Adipocyte (in vitro differentiated cells): ENCODE results near the gene CDC37.
A peak's percentile ranks its signal among the peaks of the same experiment; 100 is the strongest.
"Not testable (repeated sequence)": the region's sequence is repeated elsewhere in the genome, so short reads cannot be mapped to it uniquely, and the experiment has no call there.

ENCODE experiments used
- DNase-seq: peaks from one replicate; pipeline ENCODE4 v3.0.0-alpha.2; 2015; ENCODE audit warnings: low read depth
- H3K27me3 ChIP-seq: replicated peaks from 2 replicates; pipeline ENCODE4 v1.7.0; 2013; ENCODE audit warnings: mild to moderate bottlenecking, low read length, moderate library complexity; ENCODE audit not compliant: control insufficient read depth, insufficient read depth
- H3K36me3 ChIP-seq: 2 replicates; pipeline ENCODE4 v1.7.0; 2013; ENCODE audit warnings: low read length, mild to moderate bottlenecking, moderate library complexity; ENCODE audit not compliant: control insufficient read depth, insufficient read depth, severe bottlenecking
- H3K4me1 ChIP-seq: 2 replicates; pipeline ENCODE4 v1.7.0; 2013; ENCODE audit warnings: mild to moderate bottlenecking, low read length, moderate library complexity; ENCODE audit not compliant: control insufficient read depth, insufficient read depth
- H3K4me3 ChIP-seq: 2 replicates; pipeline ENCODE4 v1.7.0; 2013; ENCODE audit warnings: mild to moderate bottlenecking, low read length, moderate library complexity
- H3K9ac ChIP-seq: 2 replicates; pipeline ENCODE4 v1.7.0; 2013; ENCODE audit warnings: mild to moderate bottlenecking, low read length, moderate library complexity
- H3K9me3 ChIP-seq: 2 replicates; pipeline ENCODE4 v1.7.0; 2013; ENCODE audit warnings: mild to moderate bottlenecking, low read length, moderate library complexity; ENCODE audit not compliant: control insufficient read depth

The CDC37 gene

GRCh38 chr19:10404888-10405820 is 1.8 kb upstream of the CDC37 start:
- peak overlapping the region; percentile 95 for H3K4me3 ChIP-seq
- H3K27me3 ChIP-seq, result peaks cover 3% of the 10 kb centered on the region
- peaks cover 32% of the 10 kb centered on the region for H3K4me1 ChIP-seq
- H3K9me3 ChIP-seq, result no peaks in the 10 kb centered on the region
- peaks cover 5% of the 10 kb centered on the region for H3K36me3 ChIP-seq
- peak overlapping the region; percentile 20 for H3K9ac ChIP-seq
- peak; percentile 25 for DNase-seq

DNA sequence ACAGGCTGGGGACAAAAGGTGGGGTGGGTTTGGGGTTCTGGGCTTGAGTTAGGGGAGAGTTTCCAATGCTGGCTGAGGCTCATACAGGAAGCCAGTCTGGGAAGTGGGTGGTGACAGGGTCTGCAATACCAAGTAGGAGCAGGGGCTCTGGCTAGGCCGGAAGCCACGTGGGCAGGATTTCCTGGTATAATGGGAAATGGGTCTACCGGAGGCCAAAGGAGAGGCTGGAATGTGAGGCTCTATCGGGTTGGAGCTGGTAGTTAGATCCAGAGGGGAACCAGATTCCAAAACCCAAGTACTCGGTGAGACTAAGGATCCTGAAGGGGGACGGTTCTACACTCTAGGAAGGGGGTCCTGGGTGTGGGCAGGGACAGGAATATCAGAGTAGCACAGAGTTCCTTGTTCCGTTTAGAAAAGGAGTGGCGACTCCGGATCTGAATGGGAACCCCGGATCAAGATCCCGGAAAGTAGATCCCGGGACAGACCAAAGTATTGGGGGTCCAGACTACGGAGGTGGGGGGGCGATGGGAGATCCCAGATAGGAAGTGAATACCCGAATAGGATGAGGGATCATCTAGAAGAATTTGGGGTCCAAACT is 802 bp downstream of the CDC37 start:
- Histone ChIP-seq H3K36me3 (peaks cover 11% of the 10 kb centered on the region), H3K9ac (peak overlapping the region; percentile 93), H3K27me3 (peaks cover 3% of the 10 kb centered on the region), H3K9me3 (no peaks in the 10 kb centered on the region), H3K4me1 (peaks cover 35% of the 10 kb centered on the region), H3K4me3 (peak overlapping the region; percentile 95)
- DNase-seq, result peak; percentile 70

- no peak for DNase-seq
- Histone ChIP-seq H3K9ac (no peak overlapping the region), H3K36me3 (peaks cover 23% of the 10 kb centered on the region), H3K4me1 (peaks cover 26% of the 10 kb centered on the region), H3K9me3 (no peaks in the 10 kb centered on the region), H3K4me3 (no peak overlapping the region), H3K27me3 (no peaks in the 10 kb centered on the region)
Measured at GRCh38 chr19:10399878-10400277, 3.5 kb downstream of the CDC37 start.

DNA sequence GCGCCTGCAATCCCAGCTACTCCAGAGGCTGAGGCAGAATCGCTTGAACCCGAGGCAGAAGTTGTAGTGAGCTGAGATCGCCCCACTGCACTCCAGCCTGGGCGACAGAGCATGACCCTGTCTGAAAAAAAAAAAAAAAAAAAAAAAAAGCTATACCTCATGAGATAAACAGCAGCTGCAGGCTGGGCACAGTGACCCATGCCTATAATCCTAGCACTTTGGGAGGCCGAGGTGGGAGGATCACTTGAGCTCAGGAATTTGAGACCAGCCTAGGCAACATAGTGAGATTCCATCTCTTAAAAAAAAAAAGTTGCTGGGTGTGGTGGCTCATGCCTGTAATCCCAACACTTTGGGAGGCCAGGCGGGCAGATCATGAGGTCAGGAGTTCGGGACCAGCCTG is 4.0 kb downstream of the CDC37 start:
- H3K36me3 ChIP-seq, result peaks cover 27% of the 10 kb centered on the region
- not testable (repeated sequence) for H3K9ac ChIP-seq, DNase-seq

GRCh38 chr19:10398819-10399218 is 4.5 kb downstream of the CDC37 start:
- Histone ChIP-seq H3K9ac (no peak overlapping the region), H3K4me1 (peaks cover 22% of the 10 kb centered on the region), H3K36me3 (peaks cover 31% of the 10 kb centered on the region), H3K27me3 (no peaks in the 10 kb centered on the region), H3K9me3 (no peaks in the 10 kb centered on the region), H3K4me3 (no peak overlapping the region)
- no peak for DNase-seq

More for the DNA sequence above, 4.0 kb downstream of the CDC37 start:
- peaks cover 25% of the 10 kb centered on the region for H3K4me1 ChIP-seq
- not testable (repeated sequence) for H3K27me3 ChIP-seq, H3K4me3 ChIP-seq, H3K9me3 ChIP-seq

DNA sequence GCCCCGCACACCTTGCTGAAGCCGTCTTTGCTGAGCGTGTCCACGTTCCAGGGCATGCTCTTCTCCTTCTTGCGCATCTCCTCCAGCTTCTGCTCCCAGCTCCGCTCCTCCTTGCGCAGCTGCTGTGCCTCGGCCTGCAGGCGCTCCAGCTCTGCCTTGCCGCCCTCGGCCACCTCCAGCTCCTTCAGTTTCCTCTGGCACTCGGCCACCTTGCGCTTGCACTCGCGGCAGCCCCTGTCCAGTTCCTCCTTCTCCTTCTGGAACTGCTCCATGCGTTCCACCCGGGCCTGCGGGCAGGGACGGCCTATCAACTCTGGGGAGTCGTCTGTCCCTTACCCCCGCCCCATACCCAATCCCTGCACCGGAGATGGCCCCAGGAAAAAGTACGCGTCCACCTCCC is 7.4 kb downstream of the CDC37 start:
- Histone ChIP-seq H3K36me3 (peaks cover 57% of the 10 kb centered on the region), H3K27me3 (no peaks in the 10 kb centered on the region)

DNA sequence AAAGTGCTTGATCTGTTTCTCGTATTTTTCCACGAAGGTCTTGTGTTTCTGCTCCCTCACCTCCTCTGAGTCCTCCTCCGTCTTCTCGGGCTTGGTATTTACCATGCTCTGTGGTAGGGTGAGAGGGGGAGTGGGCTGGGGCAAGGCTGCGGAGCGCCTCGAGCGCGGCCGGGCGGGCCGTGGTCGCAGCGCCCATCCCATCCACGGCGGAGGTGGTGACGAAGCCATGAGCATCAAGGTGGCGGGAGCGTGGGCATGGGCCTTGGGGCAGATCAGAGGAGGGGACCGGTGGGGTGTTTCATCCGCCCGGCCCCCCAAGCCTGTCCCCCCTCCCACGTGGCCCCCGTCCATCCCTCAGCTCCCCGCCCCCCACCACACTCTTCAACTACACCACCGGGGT is 7.9 kb downstream of the CDC37 start:
- H3K9me3 ChIP-seq, result no peaks in the 10 kb centered on the region
- DNase-seq, result no peak
- H3K4me3 ChIP-seq, result no peak overlapping the region
- no peak overlapping the region for H3K9ac ChIP-seq
- peaks cover 4% of the 10 kb centered on the region for H3K4me1 ChIP-seq
- H3K27me3 ChIP-seq, result no peaks in the 10 kb centered on the region
- peaks cover 56% of the 10 kb centered on the region for H3K36me3 ChIP-seq

More for the DNA sequence above, 7.4 kb downstream of the CDC37 start:
- Histone ChIP-seq H3K9me3 (no peaks in the 10 kb centered on the region), H3K4me1 (peaks cover 6% of the 10 kb centered on the region), H3K9ac (no peak overlapping the region), H3K4me3 (no peak overlapping the region)
- no peak for DNase-seq

GRCh38 chr19:10395003-10395402 is 8.3 kb downstream of the CDC37 start:
- Histone ChIP-seq H3K4me1 (peaks cover 1% of the 10 kb centered on the region), H3K4me3 (no peak overlapping the region), H3K36me3 (peaks cover 56% of the 10 kb centered on the region)

GRCh38 chr19:10393137-10393536 is 10.2 kb downstream of the CDC37 start:
- peaks cover 50% of the 10 kb centered on the region for H3K36me3 ChIP-seq
- H3K9me3 ChIP-seq, result no peaks in the 10 kb centered on the region
- no peak overlapping the region for H3K4me3 ChIP-seq
- H3K9ac ChIP-seq, result no peak overlapping the region
- no peak for DNase-seq
- no peaks in the 10 kb centered on the region for H3K27me3 ChIP-seq
- no peaks in the 10 kb centered on the region for H3K4me1 ChIP-seq

More at GRCh38 chr19:10395003-10395402, 8.3 kb downstream of the CDC37 start:
- H3K9ac ChIP-seq, result no peak overlapping the region
- H3K9me3 ChIP-seq, result no peaks in the 10 kb centered on the region
- H3K27me3 ChIP-seq, result no peaks in the 10 kb centered on the region
- DNase-seq, result no peak

- Histone ChIP-seq H3K4me3 (no peak overlapping the region), H3K4me1 (no peaks in the 10 kb centered on the region), H3K27me3 (no peaks in the 10 kb centered on the region), H3K9ac (no peak overlapping the region), H3K36me3 (peaks cover 50% of the 10 kb centered on the region), H3K9me3 (no peaks in the 10 kb centered on the region)
- DNase-seq, result no peak
Measured at GRCh38 chr19:10392120-10392519, 11.2 kb downstream of the CDC37 start.

- Histone ChIP-seq H3K27me3 (no peaks in the 10 kb centered on the region), H3K36me3 (peaks cover 44% of the 10 kb centered on the region), H3K4me1 (no peaks in the 10 kb centered on the region), H3K4me3 (no peak overlapping the region), H3K9me3 (no peaks in the 10 kb centered on the region), H3K9ac (no peak overlapping the region)
- peak; percentile 83 for DNase-seq
Measured at GRCh38 chr19:10390652-10391286, 12.6 kb downstream of the CDC37 start.
